NT2/D1 (cell line): Measurements from ENCODE around the gene FRMD4A.

Experiments
- SUZ12 ChIP-seq: IDR thresholded peaks from 2 replicates; pipeline ENCODE4 v1.6.1; 2011; ENCODE audit not compliant: insufficient read length, insufficient read depth; ENCODE audit errors: extremely low read depth
- YY1 ChIP-seq: IDR thresholded peaks from 2 replicates; pipeline ENCODE4 v1.6.1; 2011; ENCODE audit not compliant: insufficient read length, insufficient read depth

- TF ChIP-seq YY1: no peak
- no peak for TF ChIP-seq SUZ12
Observed at GRCh38 chr10:14311206-14311957, 19.3 kb downstream of the FRMD4A start.
